B cell (primary cell): ENCODE measurements around the gene SPDYE16.
"Not testable (repeated sequence)": the region's sequence is repeated elsewhere in the genome, so short reads cannot be mapped to it uniquely, and the experiment has no call there.

Source experiments
- EZH2 ChIP-seq: IDR thresholded peaks from 2 replicates; pipeline ENCODE4 v1.6.1; 2012; ENCODE audit warnings: borderline replicate concordance, low read depth, mild to moderate bottlenecking, moderate library complexity, low read length; ENCODE audit not compliant: insufficient read depth, poor library complexity, severe bottlenecking
- TF ChIP-seq, protein P1 (sequence below): fragments of 200-600 bp; IDR thresholded peaks from one replicate; pipeline ENCODE4 v1.8.0; 2022; ENCODE audit warnings: antibody characterized with exemption, mild to moderate bottlenecking

DNA sequence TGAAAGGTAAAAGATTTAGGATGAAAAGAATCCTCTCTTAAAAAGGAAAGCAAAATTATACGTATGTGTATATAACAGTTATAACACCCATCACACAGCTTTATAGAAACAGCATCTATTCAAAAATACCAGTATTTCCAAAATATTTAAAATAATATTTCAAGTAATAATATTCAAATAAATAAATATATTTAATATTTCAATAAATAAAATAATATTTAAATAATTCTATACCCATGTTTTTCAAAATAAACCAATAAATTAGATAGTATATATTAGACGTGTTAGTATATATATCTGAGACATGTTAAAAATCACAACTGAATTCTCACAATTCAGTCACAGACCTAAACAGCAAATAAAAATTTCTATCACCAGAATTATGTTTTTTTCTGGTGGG, 11.5 kb downstream of the SPDYE16 start:
- TF ChIP-seq, protein P1, sequence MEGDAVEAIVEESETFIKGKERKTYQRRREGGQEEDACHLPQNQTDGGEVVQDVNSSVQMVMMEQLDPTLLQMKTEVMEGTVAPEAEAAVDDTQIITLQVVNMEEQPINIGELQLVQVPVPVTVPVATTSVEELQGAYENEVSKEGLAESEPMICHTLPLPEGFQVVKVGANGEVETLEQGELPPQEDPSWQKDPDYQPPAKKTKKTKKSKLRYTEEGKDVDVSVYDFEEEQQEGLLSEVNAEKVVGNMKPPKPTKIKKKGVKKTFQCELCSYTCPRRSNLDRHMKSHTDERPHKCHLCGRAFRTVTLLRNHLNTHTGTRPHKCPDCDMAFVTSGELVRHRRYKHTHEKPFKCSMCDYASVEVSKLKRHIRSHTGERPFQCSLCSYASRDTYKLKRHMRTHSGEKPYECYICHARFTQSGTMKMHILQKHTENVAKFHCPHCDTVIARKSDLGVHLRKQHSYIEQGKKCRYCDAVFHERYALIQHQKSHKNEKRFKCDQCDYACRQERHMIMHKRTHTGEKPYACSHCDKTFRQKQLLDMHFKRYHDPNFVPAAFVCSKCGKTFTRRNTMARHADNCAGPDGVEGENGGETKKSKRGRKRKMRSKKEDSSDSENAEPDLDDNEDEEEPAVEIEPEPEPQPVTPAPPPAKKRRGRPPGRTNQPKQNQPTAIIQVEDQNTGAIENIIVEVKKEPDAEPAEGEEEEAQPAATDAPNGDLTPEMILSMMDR, result not testable (repeated sequence)
- not testable (repeated sequence) for TF ChIP-seq EZH2
